ENCODE results near the gene FAM187B. TPM values are rescaled to one million over a fixed set of nuclear protein-coding genes. Genes with fewer than 3 reads are reported as not detected.

The FAM187B gene
- total and polyA plus RNA-seq, 2 of the 8 experiments (the other 6 are each of a cell fraction or from before 2014, with no cell fraction given), result not detected

DNA sequence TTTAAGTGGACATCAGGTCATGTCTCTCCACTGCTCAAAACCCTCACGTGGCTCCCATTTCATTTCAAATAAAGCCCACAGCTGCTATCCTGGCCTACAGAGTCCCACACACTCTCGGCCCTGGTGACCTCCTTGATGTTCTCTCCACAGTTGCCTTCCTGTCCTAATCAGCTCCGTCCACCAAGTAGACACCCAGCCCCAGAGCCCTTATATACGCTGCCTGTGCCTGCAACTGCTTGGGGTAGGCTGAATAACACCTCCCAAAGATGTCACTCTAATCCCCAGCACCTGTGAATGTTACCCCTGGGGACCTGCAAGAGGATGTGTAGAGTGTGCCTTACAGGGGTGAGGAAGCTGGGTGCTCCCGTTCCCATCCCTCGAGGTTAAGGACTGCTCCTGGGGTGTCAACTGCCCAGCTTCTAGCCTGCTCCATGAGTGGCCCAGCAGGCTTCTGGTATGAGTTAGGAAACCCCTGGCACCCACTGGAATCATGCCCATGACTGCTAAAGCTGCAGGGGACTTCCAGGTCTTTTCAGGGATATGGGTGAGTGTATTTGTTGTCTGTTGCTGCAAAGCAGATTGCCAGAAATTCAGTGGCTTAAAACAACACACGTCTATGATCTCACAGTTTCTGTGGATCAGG is 6.0 kb downstream of the FAM187B start (continued):
- no peak for TF ChIP-seq SRF (IDR thresholded peaks at IDR 0.05; ENCODE audit: low read depth, low read length)
- no peak for TF ChIP-seq TAF1 (IDR thresholded peaks at IDR 0.05; ENCODE audit: low read depth, low read length)
- TF ChIP-seq MAX (IDR thresholded peaks at IDR 0.05), result no peak
- TF ChIP-seq, protein P1, sequence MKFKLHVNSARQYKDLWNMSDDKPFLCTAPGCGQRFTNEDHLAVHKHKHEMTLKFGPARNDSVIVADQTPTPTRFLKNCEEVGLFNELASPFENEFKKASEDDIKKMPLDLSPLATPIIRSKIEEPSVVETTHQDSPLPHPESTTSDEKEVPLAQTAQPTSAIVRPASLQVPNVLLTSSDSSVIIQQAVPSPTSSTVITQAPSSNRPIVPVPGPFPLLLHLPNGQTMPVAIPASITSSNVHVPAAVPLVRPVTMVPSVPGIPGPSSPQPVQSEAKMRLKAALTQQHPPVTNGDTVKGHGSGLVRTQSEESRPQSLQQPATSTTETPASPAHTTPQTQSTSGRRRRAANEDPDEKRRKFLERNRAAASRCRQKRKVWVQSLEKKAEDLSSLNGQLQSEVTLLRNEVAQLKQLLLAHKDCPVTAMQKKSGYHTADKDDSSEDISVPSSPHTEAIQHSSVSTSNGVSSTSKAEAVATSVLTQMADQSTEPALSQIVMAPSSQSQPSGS (IDR thresholded peaks at IDR 0.05; ENCODE audit: low read length), result no peak
- TF ChIP-seq BRCA1 (IDR thresholded peaks at IDR 0.05; ENCODE audit: low read depth, low read length), result no peak
- TF ChIP-seq TAF7 (optimal IDR thresholded peaks at IDR 0.05; ENCODE audit: borderline replicate concordance, low read depth, low read length), result no peak
- TF ChIP-seq RFX5 (IDR thresholded peaks at IDR 0.05; ENCODE audit: borderline replicate concordance, low read depth, low read length), result no peak
- TF ChIP-seq POLR2A (IDR thresholded peaks at IDR 0.05; ENCODE audit: control extremely low read depth in 1 of 2, low read depth in 2 of 2, low read length in 2 of 2), result no peak
- TF ChIP-seq RAD21 (IDR thresholded peaks at IDR 0.05 in 1 of 2, conservative IDR thresholded peaks at IDR 0.05 in 1 of 2; ENCODE audit: low read depth in 2 of 2, low read length in 2 of 2), result no peak
- TF ChIP-seq SP2 (IDR thresholded peaks at IDR 0.05; ENCODE audit: low read length), result no peak
